ENCODE data around the gene CDKAL1.

The CDKAL1 gene

GRCh38 chr6:20991910-20992309 is 457.7 kb downstream of the CDKAL1 start:
- no peak for DNase-seq

- no peak for DNase-seq
These were observed 461.8 kb downstream of the CDKAL1 start for GRCh38 chr6:20996099-20996498.

GRCh38 chr6:20997143-20997769 is 463.0 kb downstream of the CDKAL1 start:
- no peak for DNase-seq

- no peak for DNase-seq
These were observed 463.5 kb downstream of the CDKAL1 start for GRCh38 chr6:20997770-20998147.

GRCh38 chr6:20998748-20999448 is 464.6 kb downstream of the CDKAL1 start:
- no peak for DNase-seq

DNA sequence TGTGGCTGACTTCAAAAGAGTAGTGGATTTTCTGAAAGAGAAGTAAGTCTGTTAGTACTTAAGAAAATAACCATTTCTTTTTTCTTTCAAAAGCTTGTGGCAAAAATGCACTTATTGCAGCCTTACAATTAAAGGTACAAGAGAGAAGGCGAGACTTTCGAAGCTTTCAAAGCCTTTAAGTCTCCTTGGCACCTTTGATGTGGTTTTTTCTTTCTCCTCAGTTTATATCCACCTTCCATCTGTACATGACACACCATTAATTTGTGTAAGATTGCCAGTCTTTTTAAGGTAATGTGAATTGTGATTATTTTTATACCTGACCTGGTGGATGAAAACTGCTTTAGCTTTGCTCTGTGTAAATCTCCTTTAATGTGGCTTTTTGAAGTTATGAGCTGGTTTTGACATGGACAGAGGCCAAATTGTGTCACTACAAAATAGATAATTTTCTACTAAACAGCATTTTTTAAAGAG is 466.1 kb downstream of the CDKAL1 start:
- no peak for DNase-seq

DNA sequence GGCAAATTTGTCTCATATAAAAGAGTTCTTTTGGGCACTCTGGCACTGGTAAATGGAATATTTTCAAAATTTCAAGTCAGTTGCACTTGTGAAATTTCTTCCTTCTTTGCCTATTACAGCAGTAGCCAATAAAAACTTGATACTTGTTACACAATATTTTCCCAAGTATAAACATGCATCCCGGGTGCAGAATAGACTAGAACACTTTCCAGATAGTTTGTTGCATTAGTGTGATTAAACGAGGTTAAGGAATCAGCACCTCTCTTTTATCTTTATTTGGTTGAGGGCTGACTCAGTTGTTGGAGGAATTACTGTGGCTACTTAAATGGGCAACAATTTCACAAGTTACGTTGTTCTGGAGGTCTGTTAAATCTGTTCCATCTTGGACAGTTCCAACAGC is 467.5 kb downstream of the CDKAL1 start:
- no peak for DNase-seq

DNA sequence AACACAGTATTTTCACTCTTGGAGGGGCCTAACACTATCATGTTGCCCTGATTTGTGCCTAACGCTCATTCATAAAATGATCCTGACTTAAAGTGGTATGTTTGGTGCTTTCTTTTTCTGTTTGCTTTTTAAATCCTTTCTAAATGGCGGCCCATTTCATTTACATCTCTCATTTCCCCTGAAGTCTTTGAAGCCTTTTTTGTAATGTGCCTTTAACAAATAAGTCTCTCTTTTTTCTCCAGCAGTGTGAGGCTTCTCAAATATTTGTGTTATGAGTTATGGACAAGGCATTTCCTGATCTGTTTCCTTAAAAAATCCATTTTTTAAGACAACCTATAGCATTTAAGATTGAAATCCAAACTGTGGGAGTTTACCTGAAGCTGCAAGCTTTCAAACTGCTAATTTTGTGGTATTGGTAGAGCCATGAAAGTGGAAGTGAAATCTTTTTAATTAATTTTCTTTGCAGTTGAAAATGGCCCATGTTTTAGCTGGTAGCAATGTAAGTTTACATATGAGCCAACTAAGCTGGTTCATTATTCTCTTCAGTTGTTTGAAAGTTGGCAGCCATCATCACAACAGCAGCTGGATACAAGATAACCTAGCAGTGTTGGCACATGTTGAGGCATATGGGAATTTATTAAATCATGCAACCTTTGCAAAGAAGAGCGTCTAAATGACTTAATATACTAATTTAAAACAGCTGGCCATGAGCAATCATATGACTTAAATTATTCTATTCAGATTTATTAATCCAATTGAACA is 469.7 kb downstream of the CDKAL1 start:
- no peak for DNase-seq

DNA sequence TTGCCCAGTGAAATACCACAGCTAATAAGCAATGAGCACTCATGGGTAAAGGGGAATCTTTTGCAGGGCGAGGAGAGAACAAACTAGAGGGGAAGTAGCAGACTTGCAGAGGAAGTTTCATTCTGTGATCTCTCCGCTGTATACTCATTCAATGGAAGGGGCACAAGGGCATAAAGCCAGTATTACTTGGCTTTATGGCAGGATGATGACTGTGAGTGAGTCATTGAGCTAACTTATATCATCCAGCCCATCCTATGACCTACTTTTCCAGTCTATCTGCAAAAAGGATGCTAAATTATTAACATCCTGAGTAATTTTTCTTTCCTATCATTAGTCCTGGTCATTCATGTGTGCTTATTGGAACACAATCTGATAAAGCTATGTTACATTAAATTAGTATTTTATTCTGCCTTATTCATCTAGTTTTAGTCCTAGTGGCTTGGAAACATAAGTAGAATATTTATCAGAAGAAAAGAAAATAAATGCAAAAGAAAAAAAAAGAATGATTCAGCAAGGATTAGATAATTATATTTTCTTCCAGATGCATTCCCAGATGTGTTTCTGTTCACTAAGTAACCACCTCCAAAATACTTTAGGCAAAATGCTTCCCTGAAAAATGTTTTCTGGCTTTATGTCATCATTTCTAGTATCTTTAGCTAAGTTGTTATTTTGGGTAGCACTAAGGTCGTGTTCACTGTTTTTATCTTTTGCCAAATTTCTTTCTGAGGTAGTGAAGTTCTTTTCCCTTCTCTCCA is 471.7 kb downstream of the CDKAL1 start:
- no peak for DNase-seq

- no peak for DNase-seq
These were observed 485.4 kb downstream of the CDKAL1 start for GRCh38 chr6:21019614-21020013.

DNA sequence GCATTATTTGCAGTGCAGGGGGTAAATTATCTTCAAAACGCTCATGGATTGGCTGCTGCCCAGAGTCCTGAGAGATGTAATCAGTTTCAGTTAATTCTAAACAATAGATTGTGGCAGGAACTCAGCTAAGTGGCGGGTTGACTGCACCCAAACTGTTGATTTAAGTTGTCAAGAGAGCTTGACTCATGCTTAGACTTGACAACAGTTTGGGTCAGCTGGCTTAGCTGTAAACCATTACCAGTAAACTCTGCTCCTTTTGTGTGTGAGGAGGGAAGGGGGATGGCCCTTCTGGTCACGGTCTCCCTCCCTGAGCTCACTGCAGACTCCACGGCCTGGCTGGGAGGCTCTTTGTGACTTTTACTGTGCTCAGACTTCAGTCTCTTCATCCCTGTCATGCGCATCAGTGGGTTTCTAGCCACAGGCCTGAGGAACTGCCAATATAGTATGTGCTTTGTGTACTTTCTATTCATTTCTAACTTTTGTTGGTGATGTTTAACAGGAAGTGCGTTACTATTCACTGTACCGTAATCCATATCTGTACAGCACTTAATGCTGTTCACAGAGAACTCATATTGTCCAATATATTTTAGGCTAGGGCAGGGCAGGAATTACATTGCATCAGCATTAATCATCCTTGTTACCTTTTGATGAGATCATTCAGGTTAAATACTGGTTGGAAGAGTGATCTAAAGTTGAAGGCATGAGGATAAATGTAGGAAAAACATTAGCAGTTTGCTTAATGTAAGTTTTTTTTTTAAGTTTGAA is 488.3 kb downstream of the CDKAL1 start:
- no peak for DNase-seq

GRCh38 chr6:21023210-21023609 is 489.0 kb downstream of the CDKAL1 start:
- no peak for DNase-seq

DNA sequence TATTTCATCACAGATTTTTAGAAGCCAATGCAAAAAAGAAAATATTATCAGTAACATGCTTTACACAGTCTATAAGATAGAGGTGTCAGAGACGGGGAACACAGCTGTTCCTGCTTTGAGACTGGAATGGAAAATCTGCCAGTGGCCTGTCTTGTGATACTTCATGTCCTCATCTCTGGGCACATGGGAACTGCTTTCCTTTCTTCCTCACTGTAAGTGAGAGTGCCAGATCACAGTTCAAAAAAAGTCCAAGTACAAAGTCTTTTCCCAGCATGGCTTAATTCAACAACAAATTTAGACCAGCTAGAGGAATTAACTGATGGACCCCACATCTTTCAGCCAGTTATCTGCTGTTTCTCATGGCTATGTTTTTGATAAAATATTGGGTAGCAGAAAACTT is 490.4 kb downstream of the CDKAL1 start:
- DNase-seq = no peak

GRCh38 chr6:21026576-21027273 is 492.5 kb downstream of the CDKAL1 start:
- DNase-seq = no peak

GRCh38 chr6:21027507-21027906 is 493.2 kb downstream of the CDKAL1 start:
- DNase-seq = no peak

- no peak for DNase-seq
These were observed 496.9 kb downstream of the CDKAL1 start for GRCh38 chr6:21031182-21031581.

DNA sequence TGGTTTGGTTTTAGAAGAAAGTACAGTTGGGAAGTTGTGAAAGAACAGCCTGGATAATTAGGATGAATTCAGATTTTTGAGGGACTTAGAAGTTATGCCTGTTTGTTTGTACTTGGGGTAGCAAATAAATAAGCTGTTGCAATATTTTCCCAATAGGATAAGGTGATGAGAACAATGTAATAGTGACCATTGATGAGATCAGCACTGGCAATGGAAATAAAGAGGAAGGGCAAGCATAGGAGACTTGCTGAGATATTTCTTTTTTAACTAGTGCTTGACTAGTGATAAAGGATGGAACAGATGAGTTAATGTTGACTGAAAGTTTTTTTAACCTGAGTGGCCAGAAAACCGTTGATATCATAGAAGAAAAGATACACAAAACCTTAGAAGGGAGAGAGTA is 498.8 kb downstream of the CDKAL1 start:
- DNase-seq = no peak

DNA sequence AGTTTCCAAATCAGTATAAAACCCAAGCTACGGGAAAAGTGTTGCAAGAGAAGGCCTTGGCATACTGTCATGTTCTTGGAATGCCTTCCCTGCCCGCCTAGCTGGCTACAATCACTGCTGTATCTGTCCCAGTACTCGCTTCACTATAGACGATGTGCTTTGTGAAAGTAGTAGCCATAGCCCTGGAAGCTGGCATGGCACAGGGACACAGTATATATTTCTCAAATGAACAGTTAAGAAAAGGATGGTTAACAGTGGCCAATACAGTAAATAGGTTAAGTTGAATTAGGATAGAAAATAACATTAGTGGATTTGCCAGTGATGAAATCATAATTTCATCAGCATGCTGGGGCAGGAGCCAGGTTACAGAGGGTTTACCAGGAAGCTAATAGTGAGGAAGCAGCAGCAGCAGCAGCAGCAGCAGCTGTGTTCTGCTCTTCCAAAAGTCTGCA is 499.3 kb downstream of the CDKAL1 start:
- no peak for DNase-seq

DNA sequence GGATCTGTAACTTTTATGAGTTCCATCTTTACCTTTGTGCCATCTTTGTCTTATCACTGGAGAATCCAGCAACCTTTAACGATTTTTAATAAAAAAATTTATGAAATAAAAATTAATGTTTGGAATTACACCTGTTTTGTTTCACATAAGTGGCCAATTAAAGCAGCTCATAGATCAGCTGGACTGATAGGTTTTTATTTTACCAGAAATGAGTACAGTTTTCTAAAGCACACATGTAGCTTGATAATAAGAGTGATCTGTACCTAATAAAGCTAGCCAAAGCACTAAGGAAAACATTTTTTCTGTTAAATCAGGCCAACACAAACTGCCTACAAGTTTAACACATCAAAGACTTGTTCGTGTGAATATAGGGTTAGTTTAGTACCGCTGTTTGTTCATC is 500.1 kb downstream of the CDKAL1 start:
- DNase-seq = no peak

GRCh38 chr6:21037453-21037852 is 503.2 kb downstream of the CDKAL1 start:
- no peak for DNase-seq

DNA sequence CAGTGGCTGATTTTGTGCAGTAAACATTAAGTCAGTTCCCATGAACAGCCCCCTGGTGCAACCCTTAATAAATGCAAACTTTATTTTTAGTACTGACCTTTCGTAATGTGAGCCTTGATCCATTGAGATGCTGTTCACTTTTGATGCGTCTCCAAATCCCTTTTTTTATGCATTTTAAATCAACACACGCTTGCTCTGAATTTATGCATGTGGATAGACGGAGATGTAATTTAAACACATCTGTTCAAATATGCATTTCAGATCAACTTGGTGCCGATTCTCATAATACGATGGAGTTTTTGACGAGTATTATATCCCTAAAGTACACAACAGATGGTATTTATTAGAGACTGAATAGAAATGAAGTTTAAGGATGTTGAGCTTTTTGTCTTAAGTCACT is 505.7 kb downstream of the CDKAL1 start:
- no peak for DNase-seq
